HG03097 (cell line): ENCODE results near the gene ZNF76.
"Not testable (repeated sequence)": the region's sequence is repeated elsewhere in the genome, so short reads cannot be mapped to it uniquely, and the experiment has no call there.

Experiments used
- ATAC-seq: cut with Tn5 transposase; IDR thresholded peaks from one replicate; pipeline ENCODE4 v1.9.1; 2021; ENCODE audit not compliant: unreplicated experiment, low FRiP score

The ZNF76 gene

DNA sequence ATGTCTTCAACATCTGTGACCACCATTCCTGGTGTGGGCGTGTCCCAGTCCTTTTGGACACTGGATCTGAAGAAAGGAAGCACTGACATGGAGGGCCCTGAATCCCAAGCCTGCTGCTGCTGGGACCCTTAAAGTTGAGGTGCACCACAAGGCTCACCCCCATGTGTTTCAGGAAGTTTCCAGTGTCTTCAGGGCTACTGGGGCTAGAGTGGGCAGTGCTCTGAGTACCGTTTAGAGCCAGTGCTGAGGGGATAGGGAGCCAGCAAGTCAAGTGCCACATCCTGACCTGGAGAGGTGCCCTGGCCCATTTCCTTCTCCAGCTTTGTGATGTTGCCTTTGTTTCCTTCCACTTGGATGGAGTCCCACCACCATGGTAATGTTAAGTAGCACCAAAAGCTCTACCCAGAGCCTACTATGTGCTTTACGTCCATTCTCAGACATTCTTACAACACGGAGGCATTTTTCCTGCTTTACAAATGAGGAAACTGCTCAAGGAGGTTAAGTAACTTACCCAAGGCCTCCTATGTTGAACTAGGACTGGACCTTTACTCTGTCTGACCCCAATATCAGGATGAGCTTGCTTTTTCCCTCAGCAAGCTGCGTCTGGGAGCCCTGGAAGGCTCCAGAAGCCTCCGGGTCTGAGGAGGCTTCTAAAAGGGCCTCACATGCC lies 37.5 kb downstream of the ZNF76 start:
- ATAC-seq, result no peak

DNA sequence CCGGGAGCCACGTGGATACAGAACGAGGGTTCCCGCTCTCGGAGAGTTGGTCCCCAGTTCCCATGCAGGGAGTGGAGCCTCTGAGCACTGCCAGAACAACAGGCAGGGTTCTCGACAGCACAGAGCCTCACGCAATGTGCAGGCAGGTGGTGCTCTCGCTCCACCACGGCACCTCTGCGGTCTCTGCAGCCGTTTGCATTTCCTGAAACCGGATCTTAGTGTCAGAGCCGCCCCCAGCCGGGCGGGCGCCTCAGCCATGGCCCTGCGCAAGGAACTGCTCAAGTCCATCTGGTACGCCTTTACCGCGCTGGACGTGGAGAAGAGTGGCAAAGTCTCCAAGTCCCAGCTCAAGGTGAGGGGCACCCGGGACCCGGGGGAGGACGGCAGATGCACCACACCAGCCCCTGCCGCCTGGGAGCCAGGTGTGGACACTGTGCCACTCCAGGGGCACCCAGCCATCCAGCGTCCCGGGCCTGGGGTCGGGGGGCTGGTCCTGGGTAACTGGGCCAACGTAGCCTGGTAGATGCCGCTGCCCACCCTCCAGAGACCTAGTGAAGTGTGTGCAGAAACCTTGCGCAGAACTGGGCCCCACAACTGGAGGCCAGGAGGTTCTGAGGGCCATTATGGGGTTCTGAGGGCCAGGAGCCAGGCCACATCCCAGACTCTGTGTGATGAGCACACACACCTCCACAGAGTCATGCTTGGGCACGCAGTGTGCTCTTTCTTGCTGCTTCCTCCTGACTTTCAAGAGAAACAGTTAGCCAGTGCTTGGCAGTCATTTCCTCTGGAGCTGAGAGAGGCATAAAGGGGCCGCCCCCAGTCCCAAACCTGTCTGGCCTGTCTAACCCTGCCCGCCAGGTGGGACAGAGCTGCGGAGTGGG lies 38.3 kb downstream of the ZNF76 start, which contains the start of gene DEF6:
DEF6 (plus strand) TSS at position 218 of the 881 bp plus-strand sequence; CDS start at position 257, 39 bp downstream.
- peak; percentile 61 for ATAC-seq

- no peak for ATAC-seq
Observed at GRCh38 chr6:35298625-35299140, 39.1 kb downstream of the ZNF76 start.

DNA sequence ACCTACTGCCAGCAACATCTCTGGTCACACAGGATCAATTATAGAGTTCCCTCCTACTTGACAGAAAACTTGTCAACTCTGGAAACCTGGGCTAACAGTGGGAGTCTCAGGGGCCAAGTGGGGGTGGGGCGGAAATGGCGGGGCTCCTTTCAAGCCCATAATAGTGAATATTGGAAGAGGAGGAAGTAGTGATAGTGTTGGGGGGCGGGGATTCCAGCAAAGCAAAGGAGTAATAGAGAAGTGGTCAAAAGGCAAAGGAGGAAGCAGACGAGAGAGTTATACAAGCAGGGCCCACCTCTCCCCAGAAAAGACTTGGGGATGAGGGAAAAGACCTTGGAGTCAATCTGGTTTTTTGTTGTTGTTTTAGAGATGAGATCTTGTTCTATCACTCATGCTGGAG lies 40.1 kb downstream of the ZNF76 start:
- ATAC-seq, result no peak

DNA sequence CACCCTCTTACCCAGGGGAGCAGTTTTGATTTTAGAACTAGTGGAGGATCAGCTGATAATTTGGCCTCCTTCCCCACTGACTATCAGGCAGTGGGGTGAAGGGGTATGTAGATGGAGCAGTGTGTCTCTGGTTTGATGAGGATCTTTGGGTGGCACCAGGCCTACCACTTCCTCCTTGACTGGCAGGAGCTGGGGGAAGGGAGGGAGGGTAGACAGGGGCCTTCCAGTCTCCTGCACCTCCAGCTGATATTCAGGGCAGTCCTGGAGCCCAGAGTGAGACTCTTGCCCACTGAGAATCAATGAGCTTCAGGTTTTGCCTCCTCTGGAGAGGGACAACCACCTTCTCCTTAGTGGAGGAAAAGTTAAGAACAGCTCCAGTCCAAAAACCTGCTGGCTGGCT lies 41.3 kb downstream of the ZNF76 start:
- no peak for ATAC-seq

DNA sequence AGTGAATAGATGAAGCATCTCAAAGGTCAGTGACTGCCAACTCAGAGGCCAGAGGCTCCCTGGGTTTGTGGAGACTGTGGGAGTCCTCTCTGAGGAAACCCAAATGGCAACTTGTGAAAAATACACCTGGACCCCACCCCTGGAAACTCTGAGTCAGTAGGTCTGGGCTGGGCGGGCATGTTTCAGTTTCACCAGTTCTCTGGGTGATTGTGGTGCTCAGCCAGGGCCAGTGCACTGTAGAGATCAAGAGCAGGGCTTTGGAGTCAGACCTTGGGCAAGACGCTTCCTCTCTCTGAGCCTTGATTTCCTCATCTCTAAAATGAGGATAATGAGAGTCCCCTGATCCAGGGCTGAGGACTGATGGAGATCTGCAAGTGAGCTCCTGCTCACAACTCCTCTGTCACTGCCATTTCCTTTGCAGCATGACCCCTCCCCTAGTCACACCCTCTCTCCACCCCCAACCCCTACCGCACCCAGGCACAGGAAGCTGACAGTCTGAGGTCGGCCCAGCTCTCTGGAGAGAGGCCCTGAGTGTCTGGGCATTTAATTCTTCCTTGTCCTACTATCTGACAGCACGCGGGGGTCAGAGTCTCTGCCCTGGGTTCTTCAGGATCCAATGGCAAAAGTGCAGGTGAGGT lies 43.2 kb downstream of the ZNF76 start:
- peak; percentile 62 for ATAC-seq

DNA sequence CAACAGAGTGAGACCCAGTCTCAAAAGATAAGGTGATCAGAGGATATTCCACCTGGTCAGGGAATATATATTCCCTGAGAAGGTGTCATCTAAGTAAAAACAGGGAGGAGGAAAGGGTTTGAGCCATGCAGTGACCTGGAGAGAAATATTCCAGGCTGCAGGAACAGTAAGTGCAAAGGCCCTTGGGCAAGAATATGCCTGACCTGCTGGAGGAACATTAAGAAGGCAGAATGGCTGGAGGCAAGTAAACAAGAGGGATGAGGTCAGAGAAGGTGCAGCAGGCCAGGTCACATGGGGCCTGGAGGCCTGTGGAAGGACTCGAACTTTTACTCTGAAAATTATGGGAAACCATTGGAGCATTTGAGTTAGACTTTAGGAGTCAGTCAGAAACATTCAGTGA lies 44.8 kb downstream of the ZNF76 start:
- no peak for ATAC-seq

DNA sequence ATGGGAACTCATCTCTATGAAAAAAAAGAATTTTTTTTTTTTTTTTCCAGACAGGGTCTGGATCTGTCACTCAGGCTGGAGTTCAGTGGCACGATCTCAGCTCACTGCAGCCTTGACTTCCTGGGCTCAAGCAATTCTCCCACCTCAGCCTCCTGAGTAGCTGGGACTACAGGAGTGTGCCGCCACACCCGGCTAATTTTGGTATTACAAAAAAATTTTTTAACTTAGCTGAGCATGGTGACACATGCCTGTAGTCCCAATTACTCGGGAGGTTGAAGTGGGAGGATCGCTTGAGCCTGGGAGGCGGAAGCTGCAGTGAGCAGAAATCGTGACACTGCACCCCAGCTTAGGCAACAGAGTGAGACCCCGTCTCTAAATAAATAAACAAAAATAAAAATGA lies 45.6 kb downstream of the ZNF76 start:
- no peak for ATAC-seq

DNA sequence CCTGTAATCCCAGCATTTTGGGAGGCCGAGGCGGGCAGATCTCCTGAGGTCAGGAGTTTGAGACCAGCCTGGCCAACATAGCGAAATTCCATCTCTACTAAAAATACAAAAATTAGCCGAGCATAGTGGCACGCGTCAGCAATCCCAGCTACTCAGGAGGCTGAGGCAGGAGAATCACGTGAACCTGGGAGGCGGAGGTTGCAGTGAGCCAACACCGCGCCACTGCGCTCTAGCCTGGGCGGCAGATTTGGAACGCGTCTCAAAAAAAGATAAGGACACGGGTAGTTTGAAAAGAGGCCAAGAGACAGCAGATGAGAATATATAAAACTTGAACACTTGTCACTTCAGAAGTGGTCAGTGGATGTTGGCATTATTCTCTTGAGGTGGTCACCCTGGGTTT lies 47.6 kb downstream of the ZNF76 start:
- ATAC-seq, result not testable (repeated sequence)

DNA sequence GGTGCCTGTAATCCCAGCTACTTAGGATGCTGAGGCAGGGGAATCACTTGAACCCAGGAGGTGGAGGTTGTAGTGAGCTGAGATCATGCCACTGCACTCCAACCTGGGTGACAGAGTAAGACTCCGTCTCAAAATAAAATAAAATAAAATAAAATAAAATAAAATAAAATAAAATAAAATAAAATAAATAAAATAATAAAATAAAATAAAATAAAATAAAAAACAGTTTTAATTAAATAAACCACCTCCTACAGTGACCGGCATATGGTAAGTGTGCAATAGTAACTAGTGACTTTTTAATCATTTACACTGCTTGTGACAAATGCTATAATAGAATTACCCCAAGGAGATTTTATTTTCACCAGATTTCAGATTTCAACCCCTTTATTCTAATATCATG lies 49.0 kb downstream of the ZNF76 start:
- ATAC-seq, result not testable (repeated sequence)

DNA sequence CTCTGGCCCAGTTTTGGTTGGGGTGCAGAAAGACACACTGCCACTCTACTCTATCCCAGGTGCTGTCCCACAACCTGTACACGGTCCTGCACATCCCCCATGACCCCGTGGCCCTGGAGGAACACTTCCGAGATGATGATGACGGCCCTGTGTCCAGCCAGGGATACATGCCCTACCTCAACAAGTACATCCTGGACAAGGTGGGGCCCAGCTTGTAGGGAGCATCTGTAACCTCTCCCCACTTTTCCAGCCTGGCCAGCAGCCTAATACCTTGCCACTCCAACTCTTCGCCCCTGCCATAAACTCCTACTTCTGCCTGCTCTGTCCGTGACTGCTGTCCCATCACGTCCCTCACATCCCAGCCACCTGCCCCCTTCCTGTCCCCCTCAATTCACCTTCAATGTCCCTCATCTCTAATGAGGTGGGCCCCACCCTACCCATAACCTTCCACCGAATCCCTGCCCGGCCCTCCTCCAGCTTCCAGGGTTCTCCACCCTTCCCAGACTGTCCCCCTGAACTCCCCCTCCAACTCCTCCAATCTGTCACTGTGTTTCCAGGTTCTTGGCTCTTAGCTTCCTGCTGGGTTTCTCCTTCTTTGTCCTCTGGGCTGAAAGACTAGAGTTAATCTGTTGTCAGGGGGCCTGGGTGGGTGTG lies 50.2 kb downstream of the ZNF76 start:
- no peak for ATAC-seq

DNA sequence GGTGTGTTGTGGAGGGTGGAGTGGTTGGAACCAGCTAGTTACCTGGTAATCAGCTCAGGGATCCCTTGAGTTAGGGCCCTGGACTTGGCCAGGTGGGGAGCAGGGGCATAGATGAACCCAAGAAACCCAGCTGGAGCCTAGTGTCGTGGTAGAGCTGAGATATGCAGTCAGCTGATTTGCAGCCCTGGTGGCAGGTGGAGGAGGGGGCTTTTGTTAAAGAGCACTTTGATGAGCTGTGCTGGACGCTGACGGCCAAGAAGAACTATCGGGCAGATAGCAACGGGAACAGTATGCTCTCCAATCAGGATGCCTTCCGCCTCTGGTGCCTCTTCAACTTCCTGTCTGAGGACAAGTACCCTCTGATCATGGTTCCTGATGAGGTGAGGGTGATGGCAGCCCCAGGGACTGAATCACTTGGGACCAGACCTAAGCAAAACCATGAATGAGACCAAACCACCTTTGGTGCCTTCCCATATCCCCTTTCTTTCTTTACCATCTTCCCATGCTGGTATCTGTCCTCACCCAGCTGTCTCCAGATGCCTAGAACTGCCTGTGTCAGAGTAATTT lies 50.8 kb downstream of the ZNF76 start:
- no peak for ATAC-seq

DNA sequence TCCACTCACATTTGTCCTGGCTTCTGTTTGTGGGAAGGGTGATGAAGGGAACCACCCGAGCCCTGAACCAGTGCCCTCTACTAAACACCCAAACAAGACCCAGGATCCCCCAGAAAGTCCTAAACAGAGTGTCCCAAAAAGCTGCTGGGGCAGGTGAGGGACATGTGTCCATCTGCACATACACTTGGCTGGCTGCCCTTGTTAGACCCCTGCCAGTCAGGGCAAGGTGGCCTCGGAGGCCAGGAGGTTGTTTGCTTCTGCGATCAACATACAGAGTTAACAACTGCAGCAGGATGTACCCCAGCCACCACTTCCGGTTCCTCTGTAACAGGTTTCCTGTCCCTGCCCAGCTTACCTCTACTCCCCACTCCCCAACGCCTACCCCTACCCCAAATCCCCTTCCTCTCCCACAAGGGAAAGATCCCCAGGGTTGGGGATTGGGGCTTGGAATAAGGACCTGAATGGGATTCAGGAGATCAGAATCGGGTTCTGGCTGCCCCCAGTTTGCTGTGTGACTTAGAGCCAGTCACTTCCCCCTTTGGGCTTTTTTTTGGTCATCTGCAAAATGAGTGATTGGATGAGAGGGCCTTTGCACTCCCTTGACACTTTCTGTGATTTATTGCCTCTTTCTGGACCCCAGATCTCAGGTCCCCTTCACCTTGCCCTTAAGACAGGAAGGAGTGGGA lies 52.0 kb downstream of the ZNF76 start:
- no peak for ATAC-seq

- ATAC-seq, result no peak
Observed at GRCh38 chr6:35312076-35312800, 52.7 kb downstream of the ZNF76 start.

- no peak for ATAC-seq
Observed at GRCh38 chr6:35312807-35313206, 53.3 kb downstream of the ZNF76 start.

DNA sequence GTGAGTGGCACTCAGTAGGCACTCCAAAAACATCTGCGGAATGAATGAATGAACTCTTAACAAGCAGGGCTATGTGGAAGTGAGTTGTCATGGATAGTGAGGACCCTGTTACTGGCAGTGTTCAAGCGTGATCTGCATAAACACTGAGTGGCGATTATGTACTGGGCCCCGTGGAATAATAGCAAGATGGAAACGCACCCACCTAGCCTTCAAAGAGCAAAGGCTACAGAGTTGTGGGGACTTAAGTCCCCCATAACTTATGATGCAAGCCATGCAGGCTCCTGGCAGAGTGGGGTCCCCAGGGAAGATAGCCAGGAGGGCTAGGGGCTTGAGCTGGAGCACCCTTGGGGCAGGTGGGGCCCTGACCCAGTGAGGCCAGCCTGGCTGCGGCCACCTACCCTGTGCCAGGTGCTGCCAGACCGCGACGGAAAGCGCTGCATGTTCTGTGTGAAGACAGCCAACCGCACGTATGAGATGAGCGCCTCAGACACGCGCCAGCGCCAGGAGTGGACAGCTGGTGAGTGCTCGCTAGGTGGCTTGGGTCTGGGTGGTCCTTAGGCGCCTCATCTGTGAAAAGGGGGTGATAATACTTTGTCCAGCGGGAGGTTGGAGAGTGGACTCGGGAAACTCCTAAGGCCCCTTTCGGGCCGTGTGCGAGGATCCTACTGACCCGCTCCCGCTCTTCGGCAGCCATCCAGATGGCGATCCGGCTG lies 58.1 kb downstream of the ZNF76 start:
- no peak for ATAC-seq

DNA sequence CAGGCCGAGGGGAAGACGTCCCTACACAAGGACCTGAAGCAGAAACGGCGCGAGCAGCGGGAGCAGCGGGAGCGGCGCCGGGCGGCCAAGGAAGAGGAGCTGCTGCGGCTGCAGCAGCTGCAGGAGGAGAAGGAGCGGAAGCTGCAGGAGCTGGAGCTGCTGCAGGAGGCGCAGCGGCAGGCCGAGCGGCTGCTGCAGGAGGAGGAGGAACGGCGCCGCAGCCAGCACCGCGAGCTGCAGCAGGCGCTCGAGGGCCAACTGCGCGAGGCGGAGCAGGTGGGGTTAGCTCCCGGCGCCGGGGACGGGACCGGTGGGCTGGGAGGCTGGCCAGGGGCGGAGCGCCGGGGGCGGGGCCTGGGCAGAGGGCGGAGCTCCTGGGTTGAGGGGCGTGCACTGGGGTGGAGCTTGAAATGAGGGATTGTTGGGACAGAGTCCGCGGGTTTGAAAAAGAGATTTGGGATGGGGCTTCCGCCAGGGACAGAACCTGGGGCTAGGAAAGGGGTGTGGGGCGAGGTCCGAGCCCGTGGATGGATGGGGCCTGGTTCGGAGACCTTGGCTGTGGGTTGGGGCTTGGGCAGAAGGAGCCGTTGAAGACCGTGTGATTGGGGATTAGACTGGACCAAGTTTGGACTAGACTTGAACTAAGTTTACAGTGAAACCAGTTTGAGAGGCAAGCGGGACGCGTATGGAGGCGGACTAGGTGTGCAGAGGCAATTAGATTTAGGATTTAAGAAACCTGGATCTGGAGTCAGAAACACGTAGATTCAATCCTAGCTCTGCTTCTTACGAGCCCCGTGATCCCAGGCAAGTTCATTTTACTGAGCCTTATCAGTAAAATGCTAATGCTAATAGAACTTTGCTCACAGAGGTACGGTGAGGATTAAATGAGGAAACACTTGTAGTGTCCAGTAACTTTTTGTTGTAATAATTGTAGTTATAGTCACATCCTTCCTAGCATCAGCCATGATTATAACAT lies 58.9 kb downstream of the ZNF76 start:
- no peak for ATAC-seq
